ENCODE measurements around the gene WSB1. TPM values are rescaled to one million over a fixed set of nuclear protein-coding genes. Genes with fewer than 3 reads are reported as not detected.

Gene WSB1
- total and polyA plus RNA-seq, 2 experiments from 2014 or later, result 101 to 108 TPM

DNA sequence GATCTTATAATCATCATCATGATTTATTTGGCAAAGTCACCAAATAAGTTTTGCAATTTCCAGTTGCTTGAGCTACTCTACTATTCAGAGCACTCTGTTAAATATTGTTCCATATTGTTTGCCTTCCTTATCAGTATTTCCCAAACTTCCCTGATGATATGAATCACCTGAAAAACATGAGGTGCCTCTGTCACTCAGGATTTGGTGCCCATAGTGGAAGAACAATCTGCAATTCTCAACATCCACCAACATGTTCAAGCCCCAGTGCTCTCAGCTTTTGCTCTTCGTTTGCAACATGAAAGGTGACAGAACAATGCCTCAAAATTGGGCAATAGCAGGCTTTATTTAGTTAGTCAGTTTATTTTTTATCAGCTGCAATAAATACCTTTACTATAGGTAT, 28.6 kb upstream of the WSB1 start:
- no peaks in the 10 kb centered on the region for H3K36me3 ChIP-seq (ENCODE audit: insufficient read depth)
- no peaks in the 10 kb centered on the region for H4K20me1 ChIP-seq (replicated peaks; ENCODE audit: insufficient read depth)
- no peak overlapping the region for H3K27ac ChIP-seq (ENCODE audit: low read depth)
- H3K27ac Mint-ChIP-seq, result no peak overlapping the region
- DNase-seq (ENCODE audit: low spot score) (no peak), ATAC-seq (no peak)
- H3F3A ChIP-seq (replicated peaks; ENCODE audit: low read depth), result no peaks in the 10 kb centered on the region
- H3K4me1 ChIP-seq (ENCODE audit: insufficient read depth), result no peaks in the 10 kb centered on the region
- H3K4me1 Mint-ChIP-seq, result peaks cover 6% of the 10 kb centered on the region
- no peaks in the 10 kb centered on the region for H3K36me3 Mint-ChIP-seq (ENCODE audit: low read depth)
- H3K79me2 ChIP-seq (replicated peaks; ENCODE audit: insufficient read depth), result no peaks in the 10 kb centered on the region
- no peak overlapping the region for H2AFZ ChIP-seq
- no peaks in the 10 kb centered on the region for H3K27me3 ChIP-seq (ENCODE audit: insufficient read depth)
- H3K9me3 Mint-ChIP-seq, result no peaks in the 10 kb centered on the region
- H3K4me3 Mint-ChIP-seq, result no peak overlapping the region
- H3K4me2 ChIP-seq, result no peak overlapping the region
- H3K9me2 ChIP-seq (ENCODE audit: insufficient read depth), result no peaks in the 10 kb centered on the region
- no peak overlapping the region for H3K4me3 ChIP-seq
- H3K27me3 Mint-ChIP-seq (ENCODE audit: insufficient read depth, low read depth, poor library complexity), result peaks cover 3% of the 10 kb centered on the region
- TF ChIP-seq POLR2AphosphoS5 (IDR thresholded peaks at IDR 0.05; ENCODE audit: low read depth), result no peak
- TF ChIP-seq, protein P1, sequence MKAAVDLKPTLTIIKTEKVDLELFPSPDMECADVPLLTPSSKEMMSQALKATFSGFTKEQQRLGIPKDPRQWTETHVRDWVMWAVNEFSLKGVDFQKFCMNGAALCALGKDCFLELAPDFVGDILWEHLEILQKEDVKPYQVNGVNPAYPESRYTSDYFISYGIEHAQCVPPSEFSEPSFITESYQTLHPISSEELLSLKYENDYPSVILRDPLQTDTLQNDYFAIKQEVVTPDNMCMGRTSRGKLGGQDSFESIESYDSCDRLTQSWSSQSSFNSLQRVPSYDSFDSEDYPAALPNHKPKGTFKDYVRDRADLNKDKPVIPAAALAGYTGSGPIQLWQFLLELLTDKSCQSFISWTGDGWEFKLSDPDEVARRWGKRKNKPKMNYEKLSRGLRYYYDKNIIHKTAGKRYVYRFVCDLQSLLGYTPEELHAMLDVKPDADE (IDR thresholded peaks at IDR 0.05), result no peak
- TF ChIP-seq, protein P2, sequence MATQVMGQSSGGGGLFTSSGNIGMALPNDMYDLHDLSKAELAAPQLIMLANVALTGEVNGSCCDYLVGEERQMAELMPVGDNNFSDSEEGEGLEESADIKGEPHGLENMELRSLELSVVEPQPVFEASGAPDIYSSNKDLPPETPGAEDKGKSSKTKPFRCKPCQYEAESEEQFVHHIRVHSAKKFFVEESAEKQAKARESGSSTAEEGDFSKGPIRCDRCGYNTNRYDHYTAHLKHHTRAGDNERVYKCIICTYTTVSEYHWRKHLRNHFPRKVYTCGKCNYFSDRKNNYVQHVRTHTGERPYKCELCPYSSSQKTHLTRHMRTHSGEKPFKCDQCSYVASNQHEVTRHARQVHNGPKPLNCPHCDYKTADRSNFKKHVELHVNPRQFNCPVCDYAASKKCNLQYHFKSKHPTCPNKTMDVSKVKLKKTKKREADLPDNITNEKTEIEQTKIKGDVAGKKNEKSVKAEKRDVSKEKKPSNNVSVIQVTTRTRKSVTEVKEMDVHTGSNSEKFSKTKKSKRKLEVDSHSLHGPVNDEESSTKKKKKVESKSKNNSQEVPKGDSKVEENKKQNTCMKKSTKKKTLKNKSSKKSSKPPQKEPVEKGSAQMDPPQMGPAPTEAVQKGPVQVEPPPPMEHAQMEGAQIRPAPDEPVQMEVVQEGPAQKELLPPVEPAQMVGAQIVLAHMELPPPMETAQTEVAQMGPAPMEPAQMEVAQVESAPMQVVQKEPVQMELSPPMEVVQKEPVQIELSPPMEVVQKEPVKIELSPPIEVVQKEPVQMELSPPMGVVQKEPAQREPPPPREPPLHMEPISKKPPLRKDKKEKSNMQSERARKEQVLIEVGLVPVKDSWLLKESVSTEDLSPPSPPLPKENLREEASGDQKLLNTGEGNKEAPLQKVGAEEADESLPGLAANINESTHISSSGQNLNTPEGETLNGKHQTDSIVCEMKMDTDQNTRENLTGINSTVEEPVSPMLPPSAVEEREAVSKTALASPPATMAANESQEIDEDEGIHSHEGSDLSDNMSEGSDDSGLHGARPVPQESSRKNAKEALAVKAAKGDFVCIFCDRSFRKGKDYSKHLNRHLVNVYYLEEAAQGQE (IDR thresholded peaks at IDR 0.05; ENCODE audit: unreplicated experiment), result no peak
- no peak for TF ChIP-seq NANOG (IDR thresholded peaks at IDR 0.05; ENCODE audit: borderline replicate concordance)
- TF ChIP-seq STAT1 (IDR thresholded peaks at IDR 0.05; ENCODE audit: unreplicated experiment), result no peak

DNA sequence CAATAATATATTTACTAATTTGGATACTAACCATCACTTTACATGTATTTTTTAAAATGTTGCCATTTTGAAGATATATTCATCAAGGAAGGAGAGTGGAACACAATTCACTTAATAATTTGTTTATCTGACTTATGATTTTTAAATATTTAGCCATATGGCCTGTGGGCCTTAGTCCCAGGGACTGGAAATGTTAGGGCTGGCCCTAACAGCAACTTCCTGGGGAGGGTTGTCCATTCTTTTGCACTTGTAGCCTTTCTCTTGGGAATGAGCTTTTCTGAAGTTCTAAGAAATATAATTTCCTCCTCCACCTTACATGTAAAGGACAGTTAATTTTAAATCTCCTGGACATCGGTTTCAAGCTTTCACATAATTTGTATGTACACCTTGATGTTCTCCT, 27.7 kb upstream of the WSB1 start:
- H3K9me3 Mint-ChIP-seq, result no peaks in the 10 kb centered on the region
- H3K36me3 Mint-ChIP-seq (ENCODE audit: low read depth), result no peaks in the 10 kb centered on the region
- Histone ChIP-seq H3K4me2 (no peak overlapping the region), H3K4me3 (no peak overlapping the region), H3K9me2 (ENCODE audit: insufficient read depth) (no peaks in the 10 kb centered on the region), H3F3A (replicated peaks; ENCODE audit: low read depth) (no peaks in the 10 kb centered on the region), H3K27ac (ENCODE audit: low read depth) (no peak overlapping the region), H2AFZ (no peak overlapping the region), H4K20me1 (replicated peaks; ENCODE audit: insufficient read depth) (no peaks in the 10 kb centered on the region), H3K4me1 (ENCODE audit: insufficient read depth) (no peaks in the 10 kb centered on the region), H3K27me3 (ENCODE audit: insufficient read depth) (no peaks in the 10 kb centered on the region), H3K79me2 (replicated peaks; ENCODE audit: insufficient read depth) (no peaks in the 10 kb centered on the region), H3K36me3 (ENCODE audit: insufficient read depth) (no peaks in the 10 kb centered on the region)
- peaks cover 3% of the 10 kb centered on the region for H3K27me3 Mint-ChIP-seq (ENCODE audit: insufficient read depth, low read depth, poor library complexity)
- ATAC-seq (no peak), DNase-seq (ENCODE audit: low spot score) (no peak)
- H3K4me3 Mint-ChIP-seq, result no peak overlapping the region
- H3K4me1 Mint-ChIP-seq, result peaks cover 6% of the 10 kb centered on the region
- H3K27ac Mint-ChIP-seq, result no peak overlapping the region
- no peak for TF ChIP-seq NANOG (IDR thresholded peaks at IDR 0.05; ENCODE audit: borderline replicate concordance)
- TF ChIP-seq, protein P3, sequence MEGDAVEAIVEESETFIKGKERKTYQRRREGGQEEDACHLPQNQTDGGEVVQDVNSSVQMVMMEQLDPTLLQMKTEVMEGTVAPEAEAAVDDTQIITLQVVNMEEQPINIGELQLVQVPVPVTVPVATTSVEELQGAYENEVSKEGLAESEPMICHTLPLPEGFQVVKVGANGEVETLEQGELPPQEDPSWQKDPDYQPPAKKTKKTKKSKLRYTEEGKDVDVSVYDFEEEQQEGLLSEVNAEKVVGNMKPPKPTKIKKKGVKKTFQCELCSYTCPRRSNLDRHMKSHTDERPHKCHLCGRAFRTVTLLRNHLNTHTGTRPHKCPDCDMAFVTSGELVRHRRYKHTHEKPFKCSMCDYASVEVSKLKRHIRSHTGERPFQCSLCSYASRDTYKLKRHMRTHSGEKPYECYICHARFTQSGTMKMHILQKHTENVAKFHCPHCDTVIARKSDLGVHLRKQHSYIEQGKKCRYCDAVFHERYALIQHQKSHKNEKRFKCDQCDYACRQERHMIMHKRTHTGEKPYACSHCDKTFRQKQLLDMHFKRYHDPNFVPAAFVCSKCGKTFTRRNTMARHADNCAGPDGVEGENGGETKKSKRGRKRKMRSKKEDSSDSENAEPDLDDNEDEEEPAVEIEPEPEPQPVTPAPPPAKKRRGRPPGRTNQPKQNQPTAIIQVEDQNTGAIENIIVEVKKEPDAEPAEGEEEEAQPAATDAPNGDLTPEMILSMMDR (conservative IDR thresholded peaks at IDR 0.05; ENCODE audit: low read depth in 2 of 2), result no peak
- no peak for TF ChIP-seq STAT1 (IDR thresholded peaks at IDR 0.05; ENCODE audit: unreplicated experiment)
- no peak for TF ChIP-seq POLR2AphosphoS5 (IDR thresholded peaks at IDR 0.05; ENCODE audit: low read depth)
- no peak for TF ChIP-seq EZH2phosphoT487 (IDR thresholded peaks at IDR 0.05; ENCODE audit: unreplicated experiment)
- no peak for TF ChIP-seq CREB1 (CRISPR knock-in tag; IDR thresholded peaks at IDR 0.05; ENCODE audit: low read depth)
- TF ChIP-seq ZNF331 (CRISPR knock-in tag; IDR thresholded peaks at IDR 0.05; ENCODE audit: low read depth), result no peak
- TF ChIP-seq, protein P4, sequence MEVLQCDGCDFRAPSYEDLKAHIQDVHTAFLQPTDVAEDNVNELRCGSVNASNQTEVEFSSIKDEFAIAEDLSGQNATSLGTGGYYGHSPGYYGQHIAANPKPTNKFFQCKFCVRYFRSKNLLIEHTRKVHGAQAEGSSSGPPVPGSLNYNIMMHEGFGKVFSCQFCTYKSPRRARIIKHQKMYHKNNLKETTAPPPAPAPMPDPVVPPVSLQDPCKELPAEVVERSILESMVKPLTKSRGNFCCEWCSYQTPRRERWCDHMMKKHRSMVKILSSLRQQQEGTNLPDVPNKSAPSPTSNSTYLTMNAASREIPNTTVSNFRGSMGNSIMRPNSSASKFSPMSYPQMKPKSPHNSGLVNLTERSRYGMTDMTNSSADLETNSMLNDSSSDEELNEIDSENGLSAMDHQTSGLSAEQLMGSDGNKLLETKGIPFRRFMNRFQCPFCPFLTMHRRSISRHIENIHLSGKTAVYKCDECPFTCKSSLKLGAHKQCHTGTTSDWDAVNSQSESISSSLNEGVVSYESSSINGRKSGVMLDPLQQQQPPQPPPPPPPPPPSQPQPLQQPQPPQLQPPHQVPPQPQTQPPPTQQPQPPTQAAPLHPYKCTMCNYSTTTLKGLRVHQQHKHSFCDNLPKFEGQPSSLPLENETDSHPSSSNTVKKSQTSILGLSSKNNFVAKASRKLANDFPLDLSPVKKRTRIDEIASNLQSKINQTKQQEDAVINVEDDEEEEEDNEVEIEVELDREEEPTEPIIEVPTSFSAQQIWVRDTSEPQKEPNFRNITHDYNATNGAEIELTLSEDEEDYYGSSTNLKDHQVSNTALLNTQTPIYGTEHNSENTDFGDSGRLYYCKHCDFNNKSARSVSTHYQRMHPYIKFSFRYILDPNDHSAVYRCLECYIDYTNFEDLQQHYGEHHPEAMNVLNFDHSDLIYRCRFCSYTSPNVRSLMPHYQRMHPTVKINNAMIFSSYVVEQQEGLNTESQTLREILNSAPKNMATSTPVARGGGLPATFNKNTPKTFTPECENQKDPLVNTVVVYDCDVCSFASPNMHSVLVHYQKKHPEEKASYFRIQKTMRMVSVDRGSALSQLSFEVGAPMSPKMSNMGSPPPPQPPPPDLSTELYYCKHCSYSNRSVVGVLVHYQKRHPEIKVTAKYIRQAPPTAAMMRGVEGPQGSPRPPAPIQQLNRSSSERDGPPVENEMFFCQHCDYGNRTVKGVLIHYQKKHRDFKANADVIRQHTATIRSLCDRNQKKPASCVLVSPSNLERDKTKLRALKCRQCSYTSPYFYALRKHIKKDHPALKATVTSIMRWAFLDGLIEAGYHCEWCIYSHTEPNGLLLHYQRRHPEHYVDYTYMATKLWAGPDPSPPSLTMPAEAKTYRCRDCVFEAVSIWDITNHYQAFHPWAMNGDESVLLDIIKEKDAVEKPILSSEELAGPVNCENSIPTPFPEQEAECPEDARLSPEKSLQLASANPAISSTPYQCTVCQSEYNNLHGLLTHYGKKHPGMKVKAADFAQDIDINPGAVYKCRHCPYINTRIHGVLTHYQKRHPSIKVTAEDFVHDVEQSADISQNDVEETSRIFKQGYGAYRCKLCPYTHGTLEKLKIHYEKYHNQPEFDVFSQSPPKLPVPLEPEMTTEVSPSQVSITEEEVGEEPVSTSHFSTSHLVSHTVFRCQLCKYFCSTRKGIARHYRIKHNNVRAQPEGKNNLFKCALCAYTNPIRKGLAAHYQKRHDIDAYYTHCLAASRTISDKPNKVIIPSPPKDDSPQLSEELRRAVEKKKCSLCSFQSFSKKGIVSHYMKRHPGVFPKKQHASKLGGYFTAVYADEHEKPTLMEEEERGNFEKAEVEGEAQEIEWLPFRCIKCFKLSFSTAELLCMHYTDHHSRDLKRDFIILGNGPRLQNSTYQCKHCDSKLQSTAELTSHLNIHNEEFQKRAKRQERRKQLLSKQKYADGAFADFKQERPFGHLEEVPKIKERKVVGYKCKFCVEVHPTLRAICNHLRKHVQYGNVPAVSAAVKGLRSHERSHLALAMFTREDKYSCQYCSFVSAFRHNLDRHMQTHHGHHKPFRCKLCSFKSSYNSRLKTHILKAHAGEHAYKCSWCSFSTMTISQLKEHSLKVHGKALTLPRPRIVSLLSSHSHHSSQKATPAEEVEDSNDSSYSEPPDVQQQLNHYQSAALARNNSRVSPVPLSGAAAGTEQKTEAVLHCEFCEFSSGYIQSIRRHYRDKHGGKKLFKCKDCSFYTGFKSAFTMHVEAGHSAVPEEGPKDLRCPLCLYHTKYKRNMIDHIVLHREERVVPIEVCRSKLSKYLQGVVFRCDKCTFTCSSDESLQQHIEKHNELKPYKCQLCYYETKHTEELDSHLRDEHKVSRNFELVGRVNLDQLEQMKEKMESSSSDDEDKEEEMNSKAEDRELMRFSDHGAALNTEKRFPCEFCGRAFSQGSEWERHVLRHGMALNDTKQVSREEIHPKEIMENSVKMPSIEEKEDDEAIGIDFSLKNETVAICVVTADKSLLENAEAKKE (CRISPR knock-in tag; IDR thresholded peaks at IDR 0.05), result no peak

Measured in GM23338 (cell line).